GM19452 (cell line): ENCODE data around the gene MME.

ENCODE experiments used
- ATAC-seq: cut with Tn5 transposase; IDR thresholded peaks from one replicate; pipeline ENCODE4 v1.9.1; 2021; ENCODE audit not compliant: unreplicated experiment

Gene MME

DNA sequence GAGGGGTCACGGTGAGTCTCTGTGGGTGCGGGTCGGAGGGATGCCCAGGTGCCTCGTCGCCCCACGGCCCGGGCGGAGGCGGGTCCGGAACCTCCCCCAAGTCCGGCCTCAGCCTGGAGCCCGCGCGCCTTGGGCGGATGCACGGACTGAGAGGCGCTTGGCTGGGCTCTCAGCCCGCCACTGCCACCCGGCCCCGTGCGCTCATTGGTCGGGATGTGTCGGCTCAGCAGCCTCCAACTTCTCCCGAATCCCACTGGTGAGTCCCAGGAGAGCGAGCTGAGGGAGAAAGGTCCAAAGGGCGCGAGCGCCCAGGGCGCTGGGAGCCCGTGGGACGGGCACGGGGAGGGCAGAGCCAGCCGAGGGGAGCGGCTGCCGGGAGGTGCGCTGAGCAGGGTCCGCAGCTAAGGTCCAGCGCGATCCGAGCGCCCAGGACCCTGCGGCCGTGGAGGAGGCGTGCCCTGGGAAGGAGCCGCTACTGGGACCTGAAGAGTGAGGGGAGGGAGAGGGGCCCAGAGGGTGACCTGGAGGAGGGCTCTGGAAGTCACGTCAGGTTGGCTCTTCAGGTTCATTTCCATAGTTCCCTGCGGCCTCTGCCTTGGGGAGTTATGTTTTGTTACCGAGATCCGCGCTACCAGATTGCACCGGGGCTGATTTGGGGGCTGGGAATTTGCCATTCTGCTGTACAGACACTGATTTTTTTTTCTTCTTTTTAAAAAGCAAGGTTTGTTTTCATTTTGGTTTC lies at the start of gene MME:
Gene MME, plus strand, starts transcription at position 574 of the 742 bp plus-strand sequence. CDS start 3,849 bp downstream, outside the sequence.
- no peak for ATAC-seq

DNA sequence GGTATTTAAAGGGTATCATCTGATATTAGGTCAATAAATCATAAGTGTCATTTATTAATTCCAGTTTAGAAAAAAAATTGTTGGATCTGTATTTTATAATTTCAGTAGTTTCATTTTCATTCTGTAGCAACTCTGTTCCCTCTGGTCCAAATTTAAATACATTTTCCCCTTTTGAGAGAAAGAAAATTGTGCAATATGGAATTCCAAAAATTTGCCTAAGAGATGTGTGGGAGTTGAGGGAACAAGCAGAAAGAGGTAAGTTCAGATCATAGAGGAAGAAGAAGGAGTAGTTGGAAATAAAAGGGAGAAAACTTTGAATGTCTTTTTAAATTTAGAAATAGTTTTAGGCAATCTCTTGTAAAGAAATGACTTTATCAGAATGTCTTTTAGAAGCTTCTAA lies 48.9 kb upstream of the MME start:
- no peak for ATAC-seq

DNA sequence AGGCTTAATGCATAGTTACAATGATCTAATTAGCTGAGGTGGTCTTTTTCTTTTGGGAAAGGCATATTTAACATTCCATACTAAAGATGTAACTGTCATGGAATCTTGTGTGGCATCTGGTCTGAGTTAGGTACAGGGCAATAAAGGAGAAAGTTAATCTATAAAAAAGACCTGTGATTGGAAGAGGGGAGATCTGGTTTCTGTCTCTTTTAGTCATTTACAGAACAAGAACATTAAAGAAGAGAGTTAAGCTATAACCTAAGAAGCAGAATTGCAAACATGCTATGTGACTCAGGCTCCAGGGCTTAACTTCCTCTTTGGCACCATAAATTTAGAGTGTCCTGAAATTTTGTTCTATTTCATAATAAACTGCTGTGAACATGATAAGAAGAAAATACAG lies 47.2 kb upstream of the MME start:
- ATAC-seq = no peak

DNA sequence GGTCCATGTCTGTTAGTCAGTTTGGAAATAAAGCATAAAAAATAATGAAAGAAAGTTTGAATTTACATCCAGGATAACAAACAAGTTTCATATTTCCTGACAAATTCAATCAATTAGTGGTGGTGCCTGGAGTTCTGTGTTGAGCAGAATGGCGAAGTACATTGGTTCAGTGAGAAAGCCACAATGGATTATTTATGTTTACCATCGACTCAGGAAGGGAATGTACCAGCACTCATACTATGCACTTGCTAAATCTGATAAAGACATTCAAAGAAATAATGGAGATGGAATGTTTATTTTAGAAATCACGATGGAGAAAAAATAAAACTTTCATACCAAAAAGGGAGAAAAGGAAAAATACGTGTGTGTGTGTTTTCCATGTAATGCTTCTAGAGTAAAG lies 45.3 kb upstream of the MME start:
- ATAC-seq = no peak

DNA sequence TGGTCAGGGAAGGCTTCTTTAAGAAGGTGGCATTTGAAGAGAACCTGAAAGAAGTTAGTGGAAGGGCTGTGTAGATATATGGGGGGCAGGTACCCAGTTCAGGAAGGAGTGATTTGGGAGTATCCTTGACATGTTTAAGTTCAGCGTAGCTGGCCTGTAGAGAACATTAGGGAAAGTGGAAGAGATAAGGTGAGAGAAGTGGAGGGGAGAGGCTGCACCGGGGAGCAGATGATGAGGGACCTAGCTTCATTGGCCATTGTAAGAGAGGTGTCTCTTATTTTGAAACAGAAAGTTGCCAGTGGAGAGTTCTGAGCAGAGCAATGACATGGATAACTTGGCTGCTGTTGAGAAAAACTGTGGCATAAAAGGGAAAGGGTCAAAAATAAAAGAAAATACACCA lies 44.6 kb upstream of the MME start:
- ATAC-seq = no peak

DNA sequence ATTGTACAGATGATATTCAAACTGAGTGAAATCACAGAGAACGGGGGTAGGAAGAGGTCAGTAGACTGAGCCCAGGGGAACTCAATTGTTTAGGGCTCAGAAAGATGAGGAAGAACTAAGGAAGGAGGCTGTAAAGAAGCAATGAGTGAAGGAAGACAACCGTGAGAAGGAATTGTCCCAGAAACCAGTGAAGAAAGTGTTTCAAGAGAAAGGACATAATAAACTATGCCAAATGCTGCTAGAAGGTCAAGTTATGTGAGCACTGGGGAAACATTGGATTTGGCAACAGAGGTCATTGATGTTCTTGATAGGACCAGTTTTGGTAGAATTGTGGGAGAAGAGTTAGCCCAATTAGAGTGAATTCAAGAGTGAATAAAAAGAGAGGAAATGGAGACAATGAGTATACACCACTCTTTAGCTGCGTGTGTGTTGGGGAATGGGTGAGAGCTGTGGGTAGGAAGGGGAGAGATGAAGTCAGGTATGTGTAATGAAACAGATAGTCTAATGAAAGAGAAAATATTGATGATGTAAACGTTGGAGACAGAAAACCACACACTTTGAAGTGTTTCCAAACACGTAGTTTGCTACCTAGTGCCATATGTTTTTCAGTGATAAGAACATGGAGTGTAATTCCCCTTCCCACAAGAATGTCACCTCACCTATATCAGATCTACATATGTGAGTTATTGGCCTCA lies 42.5 kb upstream of the MME start:
- no peak for ATAC-seq

DNA sequence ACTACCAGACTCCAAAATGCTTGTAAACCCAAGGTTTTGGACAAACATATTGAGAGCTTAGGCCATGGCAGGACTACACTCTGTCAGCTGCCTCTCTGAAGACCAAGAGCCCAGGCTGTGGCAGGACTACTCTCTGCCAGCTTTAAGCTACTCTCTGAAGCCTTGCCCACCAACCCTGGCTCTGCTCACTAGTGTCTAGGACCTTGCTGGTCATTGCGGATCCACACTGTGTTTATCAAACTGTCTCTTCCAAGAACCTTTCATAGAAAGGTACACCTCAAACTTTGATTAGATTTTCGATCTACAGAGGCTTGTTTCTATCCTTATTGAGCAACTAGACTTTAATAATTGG lies 41.9 kb upstream of the MME start:
- no peak for ATAC-seq

DNA sequence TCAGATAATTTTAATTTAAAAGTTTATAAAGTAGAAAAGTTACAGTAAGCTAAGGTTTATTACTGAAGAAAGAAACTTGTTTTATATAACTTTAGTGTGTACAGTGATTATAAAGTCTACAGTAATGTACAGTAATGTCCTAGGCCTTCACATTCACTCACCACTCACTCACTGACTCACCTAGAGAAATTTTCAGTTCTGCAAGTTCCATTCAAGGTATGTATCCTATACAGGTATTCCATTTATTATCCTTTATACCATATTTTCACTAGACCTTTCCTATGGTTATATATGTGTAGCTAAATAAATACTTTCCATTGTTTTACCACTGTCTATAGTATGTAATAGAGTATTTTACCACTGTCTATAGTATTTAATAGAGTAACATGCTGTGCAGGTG lies 33.2 kb upstream of the MME start:
- ATAC-seq = no peak

DNA sequence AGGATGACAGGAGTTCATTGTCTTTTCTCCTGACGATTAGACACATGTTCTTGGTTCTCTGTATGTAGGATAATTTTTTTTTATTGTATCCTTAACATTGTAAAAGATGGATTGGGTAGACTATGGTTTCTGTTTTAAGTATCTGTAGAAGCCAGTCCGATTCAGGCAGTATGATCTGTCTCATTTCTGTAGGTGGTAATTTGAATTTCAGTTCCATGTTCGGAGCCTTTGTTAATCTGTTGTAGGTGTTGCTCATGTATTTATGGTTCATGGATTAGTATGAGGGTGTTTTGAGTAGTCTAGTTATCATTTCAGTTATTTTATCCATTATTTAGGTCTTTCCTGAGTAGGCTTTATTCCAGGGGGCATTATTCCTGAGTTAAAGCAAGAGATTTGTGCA lies 32.4 kb upstream of the MME start:
- ATAC-seq = no peak

DNA sequence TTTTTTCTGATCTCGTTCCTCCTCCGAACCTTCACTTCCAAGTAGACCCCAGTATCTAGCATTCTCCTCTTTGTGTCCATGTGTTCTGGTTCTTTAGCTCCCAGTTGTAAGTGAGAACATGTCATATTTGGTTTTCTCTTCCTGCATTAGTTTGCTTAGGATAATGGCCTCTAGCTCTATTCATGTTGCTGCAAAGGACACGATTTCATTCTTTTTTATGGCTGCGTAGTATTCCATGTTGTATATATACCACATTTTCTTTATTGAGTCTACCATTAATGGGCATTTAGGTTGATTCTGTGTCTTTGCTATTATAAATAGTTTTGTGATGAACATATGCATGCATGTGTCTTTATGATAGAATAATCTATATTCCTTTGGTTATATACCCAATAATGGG lies 30.2 kb upstream of the MME start:
- no peak for ATAC-seq

DNA sequence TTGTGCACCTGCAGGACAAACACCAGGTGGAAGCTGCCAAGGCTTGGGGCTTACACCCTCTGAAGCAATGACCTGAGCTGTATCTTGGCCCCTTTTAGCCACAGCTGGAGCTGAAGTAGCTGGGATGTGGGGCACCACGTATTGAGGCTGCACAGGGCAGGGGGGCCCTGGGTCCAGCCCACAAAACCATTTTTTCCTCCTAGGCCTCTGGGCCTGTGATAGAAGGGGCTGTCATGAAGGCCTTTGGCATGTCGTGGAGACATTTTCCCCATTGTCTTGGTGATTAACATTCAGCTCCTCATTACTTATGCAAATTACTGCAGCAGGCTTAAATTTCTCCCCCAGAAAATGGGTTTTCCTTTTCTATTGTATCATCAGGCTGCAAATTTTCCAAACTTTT lies 27.6 kb upstream of the MME start:
- ATAC-seq = no peak

DNA sequence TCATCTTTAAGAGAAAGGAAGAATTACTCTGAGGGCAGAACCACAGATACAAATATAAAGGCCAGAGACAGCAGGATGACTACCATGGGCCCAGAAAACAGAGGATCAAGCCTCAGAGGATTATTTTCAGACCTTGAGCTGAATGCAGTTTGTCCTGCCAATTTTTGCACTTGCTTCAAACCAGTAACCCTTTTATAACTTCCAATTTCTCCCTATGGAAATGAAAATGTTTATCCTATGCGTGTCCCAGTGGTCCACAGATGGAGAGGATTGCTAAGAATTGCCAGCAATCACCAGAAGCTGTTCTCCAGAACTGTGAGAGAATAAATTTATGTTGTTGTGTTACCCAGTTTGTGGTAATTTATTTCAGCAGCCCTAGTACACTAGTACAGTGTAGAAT lies 26.4 kb upstream of the MME start:
- no peak for ATAC-seq

DNA sequence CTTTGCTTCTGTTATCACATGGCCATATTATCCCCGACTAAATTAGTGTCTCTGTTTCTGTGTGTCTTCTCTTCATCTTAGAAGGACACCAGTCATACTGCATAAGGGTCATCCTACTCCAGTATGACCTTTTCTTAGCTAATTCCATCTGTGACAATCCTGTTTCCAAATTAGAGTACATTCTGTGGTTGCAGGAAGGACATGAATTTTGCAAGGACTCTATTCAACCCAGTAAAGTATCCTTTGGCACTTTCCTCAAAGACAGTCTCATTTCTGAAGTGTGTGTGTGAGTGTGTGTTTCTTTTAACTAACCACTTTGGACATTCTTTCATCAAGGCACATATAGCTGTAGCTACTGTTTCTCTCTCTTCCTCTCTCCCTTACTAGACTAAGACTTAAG lies 15.2 kb upstream of the MME start:
- ATAC-seq = no peak

DNA sequence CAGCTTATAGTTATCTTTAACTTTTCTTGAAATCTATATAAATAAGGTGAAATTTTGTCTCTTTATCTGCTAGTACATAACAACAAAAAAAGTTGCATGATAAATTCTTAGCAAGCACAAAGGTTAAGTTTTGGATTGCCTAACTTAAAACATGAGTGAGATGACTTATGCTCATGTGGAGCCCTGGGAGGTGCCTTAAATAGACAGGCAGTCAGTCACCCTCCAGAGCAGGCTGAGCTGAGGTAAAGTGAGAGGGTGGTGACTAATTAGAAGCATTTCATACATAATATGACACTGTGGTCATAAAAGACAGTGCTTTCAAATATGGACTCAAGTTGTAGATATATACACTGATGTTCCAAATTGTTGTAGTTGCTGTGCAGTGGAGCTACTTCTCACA lies 14.6 kb upstream of the MME start:
- no peak for ATAC-seq

DNA sequence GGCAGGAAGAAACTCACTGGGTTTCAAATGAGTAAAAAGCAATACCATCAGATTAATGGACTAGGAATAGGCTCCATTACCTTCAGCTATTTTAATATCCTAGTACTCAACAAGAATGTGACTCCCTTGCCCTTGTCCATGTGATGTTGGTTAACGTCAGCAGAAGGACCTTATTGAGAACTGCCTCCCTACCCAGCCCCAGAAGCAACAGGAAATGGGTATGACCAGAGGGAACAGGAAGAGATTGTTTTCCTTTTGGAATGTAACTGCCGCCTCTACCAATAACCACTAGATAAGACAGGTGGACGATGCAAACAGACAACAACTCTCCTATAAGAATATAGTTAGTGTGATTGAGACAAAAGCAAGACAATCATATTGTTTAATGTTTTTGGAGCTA lies 10.4 kb upstream of the MME start:
- ATAC-seq = no peak

DNA sequence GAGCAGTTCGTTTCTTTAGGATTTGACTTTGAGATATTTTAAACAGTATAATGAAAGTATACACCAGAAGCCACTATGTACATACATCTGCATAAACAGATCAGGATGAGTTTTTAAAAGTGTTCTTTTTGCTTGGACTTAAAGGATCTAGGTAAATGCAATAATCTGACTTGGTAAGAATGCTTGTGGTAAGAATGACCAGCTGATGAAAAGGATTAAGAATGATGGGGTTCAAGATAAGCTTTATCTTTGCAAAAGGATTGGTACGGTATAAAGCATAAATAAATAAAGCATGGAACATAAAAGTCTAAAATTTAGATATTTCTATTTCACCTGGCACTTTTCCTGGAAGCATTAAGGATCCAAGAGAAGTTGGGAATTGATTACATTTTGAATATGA lies 9.8 kb upstream of the MME start:
- no peak for ATAC-seq

DNA sequence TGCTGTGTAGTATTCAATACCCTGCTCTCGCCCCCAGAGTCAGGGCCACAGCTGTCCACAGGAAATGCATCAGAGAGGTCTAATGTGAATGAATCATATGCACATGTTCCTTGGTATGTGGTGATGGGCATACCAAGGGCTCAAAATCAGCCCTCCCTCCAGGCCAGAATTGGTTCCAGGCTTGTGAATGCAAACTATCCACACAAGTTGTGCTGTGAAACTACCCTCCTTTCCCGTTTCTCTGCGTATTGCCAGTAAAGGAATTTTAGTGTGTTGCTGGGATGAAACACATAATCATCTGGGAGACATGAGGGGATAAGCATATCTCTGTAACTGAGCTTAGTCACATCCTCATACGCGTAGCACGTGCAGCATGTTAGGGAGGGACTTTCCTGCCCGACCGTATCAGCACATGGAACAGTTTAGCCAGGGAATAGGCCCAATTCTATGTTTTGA lies 9.2 kb upstream of the MME start:
- ATAC-seq = no peak

DNA sequence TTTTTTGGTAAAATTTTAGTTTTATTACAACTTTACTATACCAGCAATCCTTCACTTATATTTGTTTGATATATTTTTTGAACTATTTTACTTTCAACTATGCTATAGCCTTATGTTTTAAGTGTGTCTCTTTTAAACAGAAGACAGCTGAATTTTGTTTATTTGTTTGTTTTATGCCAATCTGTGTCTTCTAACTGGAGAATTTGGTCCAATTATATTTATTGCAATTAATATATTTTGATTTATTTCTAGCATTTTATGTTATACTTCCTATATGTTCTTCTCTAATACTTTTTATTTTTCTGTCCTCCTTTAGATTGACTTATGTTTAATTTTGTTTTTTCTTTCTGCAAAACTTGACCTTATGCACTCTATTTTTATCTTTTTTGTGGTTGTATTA lies 4.9 kb upstream of the MME start:
- ATAC-seq = no peak

DNA sequence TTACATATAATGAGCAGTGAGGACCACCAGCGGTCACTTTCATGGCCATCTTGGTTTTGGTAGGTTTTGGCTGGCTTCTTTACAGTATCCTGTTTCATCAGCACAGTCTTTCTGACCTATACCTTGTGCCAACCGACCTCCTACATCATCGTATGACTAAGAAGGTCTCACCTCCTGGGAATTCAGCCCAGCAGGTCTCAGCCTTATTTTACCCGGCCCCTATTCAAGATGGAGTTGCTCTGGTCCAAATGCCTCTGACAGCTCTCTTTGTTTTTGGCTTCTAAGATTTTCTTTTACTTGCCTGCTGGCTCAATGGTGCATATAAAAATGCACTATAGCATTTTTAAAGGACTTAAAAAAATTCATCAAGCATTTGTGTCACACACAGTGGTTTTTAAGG lies 3.2 kb upstream of the MME start:
- ATAC-seq = no peak

DNA sequence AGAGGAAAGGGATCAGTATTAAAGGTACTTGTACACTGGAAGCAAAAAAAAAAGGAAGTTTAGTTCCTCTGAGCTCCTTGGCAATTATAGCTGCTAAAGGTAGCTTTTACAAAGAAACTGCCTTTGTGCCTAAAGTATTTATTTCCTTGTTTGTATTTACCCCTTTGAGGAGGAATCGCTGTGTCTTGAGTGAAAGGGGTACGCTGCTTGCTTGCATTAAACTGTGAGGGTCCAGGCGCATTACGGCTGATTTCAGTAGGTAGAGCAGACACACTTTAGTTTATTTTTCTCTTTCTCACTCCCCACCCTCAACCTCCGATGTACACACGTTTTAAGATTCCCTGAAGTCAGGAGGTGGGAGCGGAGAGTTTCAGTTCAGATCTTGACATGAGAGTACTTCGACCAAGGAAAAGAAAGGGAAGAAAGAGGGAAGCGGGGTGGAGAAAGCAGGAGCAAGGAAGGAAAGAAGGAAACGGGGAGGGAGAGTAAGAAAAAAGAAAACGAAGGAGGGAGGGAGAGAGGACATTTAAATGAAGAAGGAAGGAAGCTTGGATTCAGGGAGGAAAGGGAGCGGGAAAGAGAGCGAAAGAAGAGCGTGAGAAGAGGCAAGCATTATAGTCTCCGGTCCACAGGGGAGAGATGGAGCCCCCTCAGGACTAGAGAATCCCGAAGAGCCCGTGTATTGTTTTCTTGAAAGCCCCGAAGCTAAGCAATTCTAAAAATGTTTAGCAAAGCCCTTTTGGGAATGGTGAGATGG lies 1.2 kb upstream of the MME start:
- ATAC-seq = no peak

DNA sequence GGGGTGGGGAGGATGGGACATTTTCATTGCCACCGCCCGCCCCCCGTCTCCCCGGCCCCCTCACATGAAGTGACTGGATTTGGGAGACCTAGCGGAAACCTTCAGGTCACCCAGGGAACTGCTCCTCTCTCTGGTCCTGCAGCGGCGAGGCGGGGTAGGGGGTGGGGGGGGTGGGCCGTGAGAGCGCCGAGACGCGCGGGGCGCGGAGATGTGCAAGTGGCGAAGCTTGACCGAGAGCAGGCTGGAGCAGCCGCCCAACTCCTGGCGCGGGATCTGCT lies 712 bp upstream of the MME start:
- ATAC-seq = no peak

DNA sequence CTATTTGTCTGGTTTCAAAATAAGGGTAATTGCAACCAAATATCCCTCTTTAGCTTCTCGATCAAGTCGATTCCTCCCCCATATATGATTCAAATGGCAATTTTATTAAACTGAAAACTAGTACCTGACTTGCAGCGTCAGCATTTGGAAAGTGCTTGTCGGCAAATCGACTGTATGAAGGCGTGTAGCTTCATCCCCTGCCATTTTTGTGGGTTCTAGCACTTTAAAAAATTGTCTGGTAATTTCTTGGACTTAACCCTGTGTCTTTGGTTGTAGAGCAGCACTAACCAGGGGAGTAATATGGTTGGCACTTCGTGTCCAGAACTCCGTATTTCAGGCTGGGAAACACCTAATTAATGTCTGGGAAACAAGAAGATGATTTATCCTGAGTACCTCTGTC lies 573 bp downstream of the MME start:
- ATAC-seq = no peak
